Stromal cell of bone marrow (primary cell): ENCODE results near the gene INPP5J.
A peak's percentile ranks its signal among the peaks of the same experiment; 100 is the strongest.
"Not testable (repeated sequence)": the region's sequence is repeated elsewhere in the genome, so short reads cannot be mapped to it uniquely, and the experiment has no call there.

ENCODE experiments used
- DNase-seq: peaks from one replicate; pipeline ENCODE4 v3.0.0-alpha.2; 2012; ENCODE audit warnings: low read depth

INPP5J gene, protein sequence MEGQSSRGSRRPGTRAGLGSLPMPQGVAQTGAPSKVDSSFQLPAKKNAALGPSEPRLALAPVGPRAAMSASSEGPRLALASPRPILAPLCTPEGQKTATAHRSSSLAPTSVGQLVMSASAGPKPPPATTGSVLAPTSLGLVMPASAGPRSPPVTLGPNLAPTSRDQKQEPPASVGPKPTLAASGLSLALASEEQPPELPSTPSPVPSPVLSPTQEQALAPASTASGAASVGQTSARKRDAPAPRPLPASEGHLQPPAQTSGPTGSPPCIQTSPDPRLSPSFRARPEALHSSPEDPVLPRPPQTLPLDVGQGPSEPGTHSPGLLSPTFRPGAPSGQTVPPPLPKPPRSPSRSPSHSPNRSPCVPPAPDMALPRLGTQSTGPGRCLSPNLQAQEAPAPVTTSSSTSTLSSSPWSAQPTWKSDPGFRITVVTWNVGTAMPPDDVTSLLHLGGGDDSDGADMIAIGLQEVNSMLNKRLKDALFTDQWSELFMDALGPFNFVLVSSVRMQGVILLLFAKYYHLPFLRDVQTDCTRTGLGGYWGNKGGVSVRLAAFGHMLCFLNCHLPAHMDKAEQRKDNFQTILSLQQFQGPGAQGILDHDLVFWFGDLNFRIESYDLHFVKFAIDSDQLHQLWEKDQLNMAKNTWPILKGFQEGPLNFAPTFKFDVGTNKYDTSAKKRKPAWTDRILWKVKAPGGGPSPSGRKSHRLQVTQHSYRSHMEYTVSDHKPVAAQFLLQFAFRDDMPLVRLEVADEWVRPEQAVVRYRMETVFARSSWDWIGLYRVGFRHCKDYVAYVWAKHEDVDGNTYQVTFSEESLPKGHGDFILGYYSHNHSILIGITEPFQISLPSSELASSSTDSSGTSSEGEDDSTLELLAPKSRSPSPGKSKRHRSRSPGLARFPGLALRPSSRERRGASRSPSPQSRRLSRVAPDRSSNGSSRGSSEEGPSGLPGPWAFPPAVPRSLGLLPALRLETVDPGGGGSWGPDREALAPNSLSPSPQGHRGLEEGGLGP

DNA sequence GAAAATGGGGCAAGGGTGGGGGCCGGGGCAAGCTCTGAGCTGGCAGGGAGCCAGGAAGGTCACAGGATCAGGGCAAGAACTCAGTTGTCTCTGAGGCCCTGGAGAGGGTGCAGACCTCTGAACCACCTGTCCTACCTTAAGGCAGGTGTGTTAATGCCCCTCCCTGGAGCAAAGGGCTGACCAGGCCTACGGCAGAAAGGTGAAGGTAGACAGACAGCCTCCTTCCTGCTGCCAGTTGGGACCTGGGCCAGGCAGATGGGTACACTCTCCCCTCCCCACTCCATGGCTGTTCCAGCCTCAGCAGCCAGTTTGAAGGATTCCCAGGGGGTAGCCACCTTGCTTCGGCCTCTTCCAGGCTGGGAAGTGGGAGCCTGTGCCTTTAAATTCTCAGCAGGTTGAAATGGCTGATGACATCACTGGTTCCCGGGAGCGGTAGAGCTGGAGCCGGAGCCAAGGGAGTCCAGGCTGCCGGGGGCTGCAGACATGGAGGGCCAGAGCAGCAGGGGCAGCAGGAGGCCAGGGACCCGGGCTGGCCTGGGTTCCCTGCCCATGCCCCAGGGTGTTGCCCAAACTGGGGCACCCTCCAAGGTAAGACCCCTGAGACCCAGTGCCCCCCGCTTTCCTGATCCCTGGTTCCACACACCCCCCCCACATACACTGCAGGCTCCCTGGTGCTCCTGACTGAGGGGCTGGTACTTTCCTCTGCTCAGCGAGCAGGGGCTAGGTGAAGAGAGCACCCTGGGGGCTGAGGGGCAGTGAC lies at the start of gene INPP5J:
INPP5J (plus strand) TSS at position 435 of the 760 bp plus-strand sequence; CDS start at position 484, 49 bp downstream.
- no peak for DNase-seq

DNA sequence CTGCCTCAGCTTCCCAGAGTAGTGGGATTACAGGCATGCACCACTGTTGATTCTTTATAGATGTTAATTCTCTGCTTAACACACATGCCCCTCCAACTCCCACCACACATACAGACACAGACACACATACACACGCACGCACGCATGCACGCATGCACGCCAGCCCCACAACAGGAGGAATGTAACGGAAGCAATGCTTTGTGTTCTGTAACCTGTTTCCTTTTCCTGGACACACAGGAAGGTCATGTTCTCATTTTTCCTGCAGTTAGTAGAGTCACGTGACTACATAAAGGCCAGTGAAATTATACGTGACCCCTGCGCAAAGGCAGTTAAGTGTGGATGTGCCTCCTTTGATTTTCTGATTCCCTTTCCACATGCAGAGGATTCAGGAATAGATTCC lies 49.6 kb upstream of the INPP5J start:
- DNase-seq: not testable (repeated sequence)

DNA sequence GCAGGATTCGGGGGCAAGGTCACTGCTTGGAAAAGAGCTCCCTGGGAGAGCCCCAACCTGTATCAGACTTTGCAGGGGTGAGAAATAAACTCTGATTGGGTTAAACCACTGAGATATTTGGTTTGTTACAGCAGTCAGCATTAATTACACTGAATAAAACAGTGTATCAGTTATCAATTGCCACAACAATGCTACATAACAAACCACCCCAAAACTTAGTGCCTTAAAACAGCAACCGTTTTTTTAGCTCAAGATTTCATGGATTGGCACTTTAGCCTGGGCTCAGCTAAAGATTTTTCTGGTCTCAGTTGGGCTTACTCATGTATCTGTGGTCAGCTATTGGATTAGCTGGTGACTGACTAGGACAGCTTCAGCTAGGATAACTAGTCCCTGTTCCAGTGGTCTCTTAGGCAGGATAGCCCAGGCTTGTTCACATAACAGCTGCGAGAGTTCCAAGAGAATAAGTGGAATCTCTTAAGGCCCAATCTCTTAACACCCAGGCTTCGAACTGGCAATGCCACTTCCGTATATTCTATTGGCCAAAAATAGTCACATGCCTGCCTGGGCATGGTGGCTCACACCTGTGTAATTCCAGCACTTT lies 49.1 kb upstream of the INPP5J start:
- not testable (repeated sequence) for DNase-seq

DNA sequence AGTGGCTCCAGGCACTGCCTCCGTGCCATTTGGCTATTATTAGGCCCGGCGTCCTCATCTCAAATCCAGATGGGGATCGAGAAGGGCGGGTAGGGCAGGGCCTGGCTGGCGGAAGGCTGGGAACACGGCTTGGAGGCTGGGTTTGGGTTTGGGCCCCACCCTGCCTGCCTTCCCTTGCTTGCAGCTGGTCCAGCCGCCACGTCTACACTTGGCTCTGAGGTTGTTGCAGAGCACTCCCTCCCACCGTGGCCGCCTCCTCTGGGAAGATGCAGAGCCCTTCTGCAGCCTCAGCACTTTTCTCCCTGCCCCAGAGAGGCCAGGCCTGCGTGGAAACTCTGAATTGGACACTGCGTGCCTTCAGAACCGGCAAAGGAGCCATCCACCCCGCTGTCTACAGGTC lies 46.8 kb upstream of the INPP5J start:
- DNase-seq: peak; percentile 73

DNA sequence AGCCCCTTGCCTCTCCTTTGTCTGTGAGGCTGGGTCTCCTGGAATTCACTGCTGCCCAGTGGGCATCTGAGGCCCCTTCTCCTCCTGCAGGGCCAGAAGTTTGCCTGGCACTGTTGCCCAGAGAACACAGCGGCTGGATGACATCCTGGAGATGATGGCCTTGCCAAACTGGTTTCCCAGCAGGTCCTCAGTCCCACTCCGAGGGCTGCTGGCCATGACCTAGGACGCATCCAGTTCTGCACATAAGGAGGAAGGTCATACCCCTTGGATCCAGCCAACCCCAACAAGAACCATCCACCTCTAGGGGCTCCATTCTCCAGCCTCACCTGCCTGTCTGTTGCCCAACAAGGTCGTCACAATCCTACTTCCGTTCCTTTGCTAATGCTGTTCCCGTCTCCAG lies 45.1 kb upstream of the INPP5J start:
- DNase-seq: no peak

DNA sequence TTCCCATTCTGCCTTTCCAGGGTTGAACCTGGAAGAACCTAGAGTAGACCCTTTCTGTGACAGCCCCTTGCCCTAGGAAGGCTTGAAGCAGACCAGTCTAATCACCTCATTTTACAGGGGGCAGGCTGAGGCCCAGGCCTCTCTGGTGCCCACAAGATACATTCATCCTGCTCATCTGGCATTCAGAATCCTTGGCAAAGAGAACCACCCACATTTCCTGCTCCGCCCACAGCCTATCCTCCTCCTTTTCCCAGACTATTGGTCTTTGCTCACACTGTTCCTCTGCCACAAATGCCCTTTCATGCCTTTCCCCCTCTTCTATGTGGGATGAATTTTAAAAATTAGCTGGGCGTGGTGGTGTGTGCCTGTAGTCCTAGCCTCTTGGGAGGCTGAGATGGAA lies 44.4 kb upstream of the INPP5J start:
- not testable (repeated sequence) for DNase-seq

DNA sequence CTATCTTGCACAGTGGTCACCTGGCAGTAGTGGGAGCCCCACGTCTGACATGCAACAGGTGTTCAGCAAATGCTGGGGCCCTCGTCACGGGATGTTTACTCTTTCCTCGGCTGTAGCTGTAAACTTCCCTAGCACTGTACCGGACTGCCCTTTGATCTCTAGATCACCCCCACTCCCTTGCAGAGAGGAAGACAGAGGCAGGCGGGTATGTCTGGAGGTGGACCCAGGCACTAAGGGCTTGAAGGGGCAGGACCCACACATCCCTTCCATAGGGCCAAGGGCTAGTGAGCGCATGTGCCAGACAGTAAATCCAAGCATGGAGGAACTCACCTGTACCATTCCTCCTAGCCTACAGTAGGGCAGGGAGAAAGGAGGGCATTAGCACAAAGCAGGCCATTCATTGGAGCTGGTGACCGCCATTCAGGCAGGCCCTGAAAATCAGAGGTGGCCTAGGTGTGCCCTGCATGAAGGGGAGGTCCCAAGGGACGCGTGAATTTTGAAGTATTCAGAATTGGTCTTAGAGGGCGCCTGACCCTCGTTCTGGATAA lies 43.6 kb upstream of the INPP5J start:
- no peak for DNase-seq

DNA sequence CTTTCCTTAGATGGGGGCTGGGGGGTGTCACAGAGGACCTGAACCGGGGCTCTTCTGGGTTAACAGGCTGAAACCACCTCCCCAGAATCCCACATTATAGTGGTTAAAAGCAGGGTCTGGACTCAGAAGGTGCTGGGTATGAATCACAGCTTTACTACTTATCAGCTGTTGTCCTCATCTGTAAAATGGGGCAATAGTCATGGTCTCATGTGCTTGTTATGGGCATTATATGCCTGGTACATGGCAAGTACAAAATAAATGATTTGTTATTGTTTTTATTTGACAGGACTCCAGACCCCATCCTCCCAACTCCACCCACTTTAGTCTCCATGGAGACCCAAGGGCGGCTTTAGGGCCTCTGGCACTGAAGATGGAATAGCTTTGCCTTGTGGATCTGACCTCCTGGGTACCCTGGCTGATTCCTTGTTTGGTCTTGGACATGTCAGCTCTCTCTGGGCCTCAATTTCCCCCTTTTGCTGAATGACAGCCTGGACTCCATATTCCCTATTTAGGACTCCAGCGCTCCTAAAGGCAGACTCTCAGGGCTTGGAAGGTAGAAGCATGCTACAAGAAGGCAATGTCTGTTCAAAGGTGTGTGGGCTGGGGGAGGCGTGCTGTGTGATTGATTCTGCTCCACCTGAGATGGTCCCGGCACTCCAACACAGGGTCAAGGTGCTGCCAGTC lies 42.5 kb upstream of the INPP5J start:
- DNase-seq: no peak

DNA sequence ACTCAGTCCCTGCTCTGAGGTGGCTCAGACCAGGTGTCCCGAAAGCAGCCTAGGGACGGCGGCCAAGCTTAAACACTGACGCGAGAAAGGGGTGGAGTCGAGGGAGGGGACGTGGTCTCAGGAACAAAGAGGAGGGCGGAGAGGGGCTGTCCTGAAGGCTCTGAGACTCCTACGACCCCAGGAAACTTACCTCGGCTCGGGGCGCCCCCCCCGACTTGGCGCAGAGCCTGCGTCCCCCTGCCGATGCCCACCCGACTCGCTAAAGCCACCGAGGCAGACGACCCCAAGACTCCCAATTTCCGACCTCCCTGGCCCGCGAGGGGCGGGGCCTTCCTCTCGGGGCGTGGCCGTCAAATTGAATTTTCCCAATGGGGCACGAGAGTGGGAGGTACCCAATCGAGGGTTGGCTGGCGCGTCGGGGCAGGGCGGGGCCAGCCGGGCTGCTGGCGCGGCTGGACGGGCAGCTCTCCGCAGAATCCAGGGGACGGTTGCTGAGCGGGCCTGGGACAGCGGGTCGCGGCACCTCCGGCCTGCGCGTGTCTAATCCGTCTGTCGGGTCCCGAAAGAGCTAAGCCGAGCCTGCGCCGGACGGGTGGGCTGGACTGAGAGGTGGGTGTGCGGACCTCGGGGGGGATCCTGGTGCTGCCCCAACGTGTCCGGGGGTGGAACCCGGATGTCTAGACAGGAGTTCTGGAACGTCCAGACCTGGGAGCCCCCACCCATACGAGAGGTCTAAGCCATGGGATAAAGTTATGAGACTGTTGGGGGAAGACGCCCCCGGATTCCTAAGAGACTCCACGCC lies 41.7 kb upstream of the INPP5J start, which contains the start of gene SMTN:
SMTN (plus strand) TSS at position 471 of the 802 bp plus-strand sequence. CDS start 1,941 bp downstream, outside the sequence.
- peak; percentile 77 for DNase-seq

DNA sequence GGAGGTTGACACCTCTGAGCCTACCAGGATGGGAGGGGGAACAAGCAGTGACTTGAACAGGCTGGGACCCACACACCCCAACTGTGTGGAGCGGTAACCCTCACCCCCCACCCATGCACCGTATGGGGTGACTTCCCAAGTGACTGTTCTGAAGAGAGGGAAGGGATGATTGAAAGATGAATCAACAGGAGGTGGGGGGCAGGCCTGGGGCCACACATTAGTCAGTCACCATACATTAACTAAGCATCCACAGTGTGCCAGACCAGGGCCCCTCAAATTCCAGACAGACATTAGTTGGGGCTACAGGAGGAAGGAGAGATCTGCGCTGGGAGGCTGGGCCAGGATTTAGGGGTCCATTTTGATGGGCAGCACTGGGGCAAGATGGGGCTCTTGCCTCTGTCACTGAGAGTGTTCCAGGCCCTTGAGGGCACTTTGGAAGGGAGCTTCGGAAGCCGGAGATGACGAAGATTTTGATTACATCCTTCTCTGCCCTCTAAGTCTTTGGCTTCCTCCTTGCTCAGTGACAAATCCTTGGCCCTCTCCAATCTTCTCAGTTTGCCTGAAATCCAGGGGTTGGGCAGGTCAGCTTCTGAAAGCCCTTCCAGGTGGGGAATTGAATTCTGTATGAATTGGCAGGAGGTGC lies 40.7 kb upstream of the INPP5J start:
- DNase-seq: no peak

DNA sequence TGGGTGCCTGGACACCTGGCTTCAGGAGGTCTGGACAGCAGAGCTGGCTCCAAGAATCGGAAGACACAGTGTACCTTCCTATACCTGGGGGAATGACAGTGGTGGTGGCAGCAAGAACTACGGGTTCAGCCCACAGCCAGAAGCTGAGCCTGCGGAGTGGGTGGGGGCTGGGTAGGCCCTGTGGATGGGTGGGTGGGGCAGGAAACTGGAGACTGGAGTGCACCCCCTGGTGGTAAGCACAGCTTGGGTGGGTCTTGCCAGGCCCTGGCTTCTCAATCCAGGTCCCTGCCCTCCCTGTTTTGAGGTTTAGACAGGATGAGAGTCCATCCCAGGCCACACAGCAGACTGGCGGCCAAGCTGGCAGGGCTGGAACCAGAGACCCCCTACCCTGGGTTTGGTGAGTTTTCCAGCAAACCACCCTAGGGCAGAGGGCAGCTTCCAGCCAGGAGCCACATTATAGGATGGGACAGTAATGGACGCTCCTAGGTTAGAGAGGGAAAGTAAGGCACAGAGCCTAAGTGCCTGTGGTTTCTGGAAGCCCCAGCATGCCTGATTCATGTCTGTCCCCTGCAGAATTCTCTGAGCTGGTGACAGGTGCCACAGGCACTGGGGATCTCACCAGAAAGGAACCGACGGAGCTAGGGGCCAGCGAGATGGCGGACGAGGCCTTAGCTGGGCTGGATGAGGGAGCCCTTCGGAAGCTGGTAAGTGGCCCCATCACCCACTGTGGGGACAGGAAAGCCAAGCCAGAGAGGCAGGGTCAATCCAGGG lies 40.0 kb upstream of the INPP5J start:
- no peak for DNase-seq

DNA sequence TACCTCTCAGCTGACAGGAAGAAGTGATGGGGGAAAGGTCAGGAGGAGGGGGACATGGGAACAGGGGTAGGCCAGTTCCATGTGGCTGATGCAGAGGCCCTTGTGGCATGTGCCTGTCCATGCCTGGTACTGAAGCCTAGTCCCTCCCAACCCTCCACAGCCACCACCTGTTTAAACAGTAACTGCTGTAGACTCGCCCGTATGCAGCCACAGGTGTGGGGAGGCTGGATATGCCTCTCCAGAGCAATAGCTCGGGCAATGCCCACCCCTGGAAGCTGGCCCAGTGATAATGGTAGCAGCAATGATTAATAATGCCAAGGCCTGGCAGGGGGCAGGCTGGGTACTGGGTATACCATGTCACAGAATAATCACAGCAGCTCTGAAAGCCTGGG lies 39.4 kb upstream of the INPP5J start:
- DNase-seq: no peak

DNA sequence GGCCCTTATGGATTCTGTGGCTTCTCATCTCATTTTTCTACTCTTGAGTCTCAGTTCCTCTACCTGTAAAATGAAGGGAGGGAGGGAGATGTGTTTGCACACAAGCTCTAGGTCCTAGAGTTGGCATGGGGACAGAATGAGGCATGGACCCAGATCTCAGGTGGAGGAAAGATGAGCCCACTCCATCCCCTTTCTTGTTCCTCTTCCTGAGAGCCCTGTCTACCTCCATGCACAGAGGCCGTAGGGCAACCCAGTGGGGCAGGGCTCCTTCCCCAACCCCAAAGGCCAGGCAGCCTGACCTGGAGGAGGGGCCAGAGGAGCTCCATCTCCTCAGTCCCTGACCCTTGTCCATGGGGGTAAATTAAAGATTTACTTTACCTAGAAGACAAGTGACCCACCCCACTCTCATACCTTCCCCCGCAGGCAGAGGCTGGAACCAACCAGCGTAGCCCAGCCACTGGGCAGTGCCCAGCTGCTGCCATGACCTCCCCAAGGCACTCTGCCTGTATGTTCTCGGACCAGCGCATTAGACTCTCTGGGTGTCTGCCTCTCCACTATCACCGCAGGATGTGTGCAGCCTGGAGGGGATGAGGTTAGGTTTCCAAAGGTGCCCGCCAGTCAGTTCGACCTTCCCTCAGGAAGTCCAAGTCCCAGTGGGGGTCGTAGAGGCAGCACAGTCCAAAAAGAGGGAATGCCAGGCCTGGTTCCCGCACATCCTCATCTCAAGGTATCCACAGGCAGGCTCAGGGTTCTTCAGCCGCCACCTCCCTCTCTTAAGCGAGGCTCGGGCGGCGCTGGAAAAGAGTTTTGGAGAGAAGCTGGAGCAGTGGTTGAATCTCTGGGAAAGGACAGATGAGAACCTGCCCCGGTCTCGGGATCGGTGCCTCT lies 38.6 kb upstream of the INPP5J start:
- DNase-seq: no peak

DNA sequence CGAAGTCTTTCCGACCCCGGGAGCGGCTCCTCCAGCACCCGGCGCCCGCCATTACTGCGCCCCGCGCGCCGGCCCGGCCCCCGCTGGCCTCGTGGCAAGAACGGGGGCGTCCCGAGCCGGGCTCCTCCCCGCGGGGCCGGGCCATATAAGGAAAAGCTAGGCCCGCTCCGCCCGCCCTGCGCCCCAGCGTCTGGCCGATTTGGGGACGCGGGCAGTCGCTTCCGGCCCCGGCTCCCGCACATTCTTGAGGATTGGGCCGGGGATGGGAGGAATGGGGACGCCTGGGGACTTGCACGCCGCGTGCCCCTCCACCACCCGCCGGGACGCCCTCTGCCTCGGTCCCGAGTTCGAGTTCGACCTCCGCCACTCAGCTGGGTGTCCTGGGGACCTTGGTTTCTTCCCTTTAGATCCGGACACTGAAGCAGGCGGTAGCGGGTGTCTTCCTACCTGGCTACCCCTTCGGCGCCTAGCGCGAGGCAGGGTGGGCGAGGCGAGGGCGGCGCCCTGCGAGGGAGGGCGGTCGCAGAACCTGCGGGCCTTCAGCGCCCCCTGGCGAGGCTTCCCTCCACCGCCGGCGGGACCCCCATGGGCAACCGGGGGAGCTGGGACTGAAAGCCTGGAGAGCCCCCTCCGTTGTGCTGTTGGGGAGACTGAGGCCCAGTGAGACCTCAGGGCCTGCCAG lies 37.8 kb upstream of the INPP5J start:
- DNase-seq: no peak

DNA sequence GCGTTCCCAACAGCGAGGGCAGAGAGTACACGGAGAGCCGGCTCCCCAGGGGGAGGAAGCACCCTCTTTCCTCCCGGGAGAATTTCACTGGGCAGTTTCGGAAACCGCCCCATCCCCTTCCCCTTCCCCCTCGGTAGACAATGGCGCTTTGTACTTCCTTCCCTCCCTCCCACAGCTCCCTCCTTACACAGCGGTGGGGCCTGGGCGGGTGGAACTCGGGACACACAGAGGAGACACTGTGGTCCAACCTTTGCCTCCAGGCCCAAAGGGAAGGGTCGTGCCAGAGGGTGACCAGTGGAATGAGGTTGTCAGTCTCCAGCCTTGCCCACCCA lies 37.3 kb upstream of the INPP5J start:
- no peak for DNase-seq

DNA sequence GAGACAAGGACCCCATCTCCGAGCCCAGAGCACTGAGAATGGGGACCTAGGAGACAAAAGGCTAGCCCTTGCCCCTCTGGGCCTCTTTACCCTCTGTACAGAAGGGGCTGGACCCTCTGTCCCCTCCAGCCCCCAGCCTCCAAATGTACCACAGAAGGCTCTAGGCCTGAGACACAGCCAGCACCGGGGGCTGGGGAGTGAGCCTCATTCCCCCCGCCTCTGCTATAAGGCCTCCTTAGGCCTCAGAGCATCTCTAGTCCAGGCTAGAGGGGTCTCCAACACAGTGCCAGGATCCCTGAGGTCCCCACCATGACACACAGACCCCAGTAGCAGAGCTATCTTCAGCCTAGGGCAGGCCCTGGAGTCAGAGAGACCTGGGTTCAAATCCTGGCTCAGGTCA lies 36.8 kb upstream of the INPP5J start:
- DNase-seq: no peak

DNA sequence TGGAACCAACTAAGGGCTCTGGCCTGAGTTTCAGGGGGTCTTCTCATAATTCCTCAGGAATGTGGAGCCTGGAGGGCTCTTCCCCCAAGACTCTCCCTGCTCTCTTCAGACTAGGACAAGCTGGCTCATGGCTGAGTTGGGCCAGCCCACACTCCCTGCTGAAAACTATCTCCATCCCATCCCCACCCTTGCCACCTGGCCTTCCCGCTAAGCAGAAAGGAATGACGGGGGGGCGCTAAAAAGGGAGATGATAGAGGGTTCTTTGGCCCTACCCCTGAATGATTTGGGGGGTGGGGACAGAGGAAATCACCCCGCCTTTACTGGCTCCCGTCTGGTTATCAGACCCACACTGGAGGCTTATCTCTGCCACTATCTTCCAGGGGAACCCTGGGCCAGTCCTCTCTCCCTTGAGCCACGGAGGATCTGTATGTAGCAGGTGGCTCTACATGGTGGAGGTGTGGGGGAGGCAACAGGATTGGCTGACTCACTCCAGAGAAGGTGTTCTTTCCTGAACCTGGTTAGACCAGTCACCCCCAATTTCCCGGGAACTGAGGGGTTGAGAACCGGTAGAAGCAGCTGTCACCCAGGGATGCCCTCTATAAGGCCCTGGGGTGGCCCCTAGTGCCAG lies 35.9 kb upstream of the INPP5J start:
- no peak for DNase-seq
